GM13976 (cell line): ENCODE data around the gene MAP4K2.

ENCODE experiments used
- DNase-seq: peaks from one replicate; pipeline ENCODE4 v3.0.0; 2012; ENCODE audit warnings: low spot score
- CTCF ChIP-seq: IDR thresholded peaks from 2 replicates; pipeline ENCODE4 v1.5.1; 2012; ENCODE audit warnings: borderline replicate concordance, mild to moderate bottlenecking; ENCODE audit not compliant: insufficient read depth; ENCODE audit errors: extremely low read depth, missing control alignments, control extremely low read depth
- in situ Hi-C: fragments of 300-500 bp; cut with MboI; formaldehyde crosslinking; loops from one replicate; pipeline ENCODE4 v1.12.0; 2022; ENCODE audit warnings: low sequenced_read_pairs, mixed read lengths, inconsistent platforms; ENCODE audit not compliant: unreplicated experiment

The MAP4K2 gene

GRCh38 chr11:64809781-64810241 is 6.8 kb upstream of the MAP4K2 start:
- in situ Hi-C loops: no loop called here
- TF ChIP-seq CTCF: no peak
- DNase-seq: peak; percentile 58

GRCh38 chr11:64805481-64805880 is 2.5 kb upstream of the MAP4K2 start:
- TF ChIP-seq CTCF: no peak
- DNase-seq: no peak
- in situ Hi-C loops: no loop called here

- no peak for DNase-seq
- TF ChIP-seq CTCF: no peak
- in situ Hi-C loops: no loop called here
Measured at GRCh38 chr11:64804346-64805210, 1.6 kb upstream of the MAP4K2 start.

GRCh38 chr11:64803846-64804345 is 882 bp upstream of the MAP4K2 start:
- DNase-seq: no peak
- TF ChIP-seq CTCF: no peak
- in situ Hi-C loops: no loop called here

- no peak for DNase-seq
- in situ Hi-C loops: no loop called here
- no peak for TF ChIP-seq CTCF
Measured at GRCh38 chr11:64802370-64803157, 450 bp downstream of the MAP4K2 start.

GRCh38 chr11:64801561-64802369 is 1.2 kb downstream of the MAP4K2 start:
- DNase-seq: no peak
- TF ChIP-seq CTCF: no peak
- in situ Hi-C loops: no loop called here
